ENCODE results near the gene DNAH14. TPM values are rescaled to one million over a fixed set of nuclear protein-coding genes. Genes with fewer than 3 reads are reported as not detected.
"Not testable (repeated sequence)": the region's sequence is repeated elsewhere in the genome, so short reads cannot be mapped to it uniquely, and the experiment has no call there.

DNAH14 gene
- total RNA-seq = 9.2 and 9.5 TPM in 2 replicates

GRCh38 chr1:224929335-224930237 lies at the start of gene DNAH14:
Gene DNAH14, plus strand, starts transcription at chr1:224929675. Its CDS starts 23,028 bp downstream, at chr1:224952703.
- peak; percentile 78 for DNase-seq

GRCh38 chr1:224880593-224881307 lies 48.7 kb upstream of the DNAH14 start:
- DNase-seq = no peak

GRCh38 chr1:224881308-224881692 lies 48.2 kb upstream of the DNAH14 start:
- DNase-seq = not testable (repeated sequence)

GRCh38 chr1:224881762-224882211 lies 47.7 kb upstream of the DNAH14 start:
- DNase-seq = no peak

- no peak for DNase-seq
These were observed 47.2 kb upstream of the DNAH14 start for GRCh38 chr1:224882264-224882663.

GRCh38 chr1:224883091-224883490 lies 46.4 kb upstream of the DNAH14 start:
- DNase-seq = no peak

- no peak for DNase-seq
These were observed 45.1 kb upstream of the DNAH14 start for GRCh38 chr1:224884361-224884801.

GRCh38 chr1:224885376-224885775 lies 44.1 kb upstream of the DNAH14 start:
- DNase-seq = not testable (repeated sequence)

- DNase-seq = no peak
These were observed 34.6 kb upstream of the DNAH14 start for GRCh38 chr1:224894915-224895314.

- DNase-seq = no peak
These were observed 33.2 kb upstream of the DNAH14 start for GRCh38 chr1:224896130-224896781.

GRCh38 chr1:224897529-224898327 lies 31.7 kb upstream of the DNAH14 start:
- DNase-seq = no peak

- DNase-seq = no peak
These were observed 30.5 kb upstream of the DNAH14 start for GRCh38 chr1:224898937-224899336.

GRCh38 chr1:224900062-224900630 lies 29.3 kb upstream of the DNAH14 start:
- DNase-seq = no peak

GRCh38 chr1:224901087-224901810 lies 28.2 kb upstream of the DNAH14 start:
- no peak for DNase-seq

- no peak for DNase-seq
These were observed 25.5 kb upstream of the DNAH14 start for GRCh38 chr1:224903955-224904354.

GRCh38 chr1:224906340-224906739 lies 23.1 kb upstream of the DNAH14 start:
- no peak for DNase-seq

GRCh38 chr1:224911217-224911616 lies 18.3 kb upstream of the DNAH14 start:
- no peak for DNase-seq

GRCh38 chr1:224914292-224914900 lies 15.1 kb upstream of the DNAH14 start:
- no peak for DNase-seq

- DNase-seq = no peak
These were observed 10.0 kb upstream of the DNAH14 start for GRCh38 chr1:224919508-224919907.

- DNase-seq = no peak
These were observed 8.5 kb upstream of the DNAH14 start for GRCh38 chr1:224920930-224921329.

- no peak for DNase-seq
These were observed 8.1 kb upstream of the DNAH14 start for GRCh38 chr1:224921354-224921753.

All from dermis blood vessel endothelial cell (primary cell).